ENCODE data around the gene ASAP2.

ASAP2 gene

GRCh38 chr2:9334761-9335160 is 128.1 kb downstream of the ASAP2 start:
- Histone ChIP-seq H3K9ac (no peak overlapping the region), H3K27ac (no peak overlapping the region)

GRCh38 chr2:9335322-9335832 is 128.8 kb downstream of the ASAP2 start:
- H2AFZ ChIP-seq (ENCODE audit: low read depth), result no peak overlapping the region
- TF ChIP-seq CTCF (conservative IDR thresholded peaks at IDR 0.05; ENCODE audit: low read depth, low read length), result no peak
- H3K4me2 ChIP-seq, result no peak overlapping the region
- no peaks in the 10 kb centered on the region for H3K36me3 ChIP-seq (ENCODE audit: insufficient read depth)
- H3K9ac ChIP-seq, result no peak overlapping the region
- H3K27ac ChIP-seq, result no peak overlapping the region
- H3K4me3 ChIP-seq (IDR thresholded peaks at IDR 0.05; ENCODE audit: insufficient read depth, low read depth, low read length), result no peak overlapping the region
- H3K27me3 ChIP-seq (ENCODE audit: insufficient read depth, low read depth), result no peaks in the 10 kb centered on the region
- no peaks in the 10 kb centered on the region for H4K20me1 ChIP-seq (ENCODE audit: insufficient read depth)
- no peaks in the 10 kb centered on the region for H3K79me2 ChIP-seq (ENCODE audit: insufficient read depth, low read depth)
- peaks cover 9% of the 10 kb centered on the region for H3K4me1 ChIP-seq (ENCODE audit: low read depth, poor library complexity, severe bottlenecking)

More at GRCh38 chr2:9334761-9335160, 128.1 kb downstream of the ASAP2 start:
- TF ChIP-seq CTCF (conservative IDR thresholded peaks at IDR 0.05; ENCODE audit: low read depth, low read length), result no peak
- Histone ChIP-seq H4K20me1 (ENCODE audit: insufficient read depth) (no peaks in the 10 kb centered on the region), H3K79me2 (ENCODE audit: insufficient read depth, low read depth) (no peaks in the 10 kb centered on the region), H3K36me3 (ENCODE audit: insufficient read depth) (no peaks in the 10 kb centered on the region), H3K27me3 (ENCODE audit: insufficient read depth, low read depth) (no peaks in the 10 kb centered on the region), H3K4me2 (no peak overlapping the region), H3K4me3 (IDR thresholded peaks at IDR 0.05; ENCODE audit: insufficient read depth, low read depth, low read length) (no peak overlapping the region), H3K4me1 (ENCODE audit: low read depth, poor library complexity, severe bottlenecking) (peaks cover 9% of the 10 kb centered on the region), H2AFZ (ENCODE audit: low read depth) (no peak overlapping the region)

GRCh38 chr2:9336241-9336575 is 129.6 kb downstream of the ASAP2 start:
- no peaks in the 10 kb centered on the region for H3K36me3 ChIP-seq (ENCODE audit: insufficient read depth)
- H3K4me3 ChIP-seq (IDR thresholded peaks at IDR 0.05; ENCODE audit: insufficient read depth, low read depth, low read length), result no peak overlapping the region
- H3K4me1 ChIP-seq (ENCODE audit: low read depth, poor library complexity, severe bottlenecking), result peaks cover 9% of the 10 kb centered on the region
- H3K79me2 ChIP-seq (ENCODE audit: insufficient read depth, low read depth), result no peaks in the 10 kb centered on the region
- H3K9ac ChIP-seq, result no peak overlapping the region
- no peaks in the 10 kb centered on the region for H3K27me3 ChIP-seq (ENCODE audit: insufficient read depth, low read depth)
- H3K4me2 ChIP-seq, result no peak overlapping the region
- H2AFZ ChIP-seq (ENCODE audit: low read depth), result no peak overlapping the region
- no peak overlapping the region for H3K27ac ChIP-seq
- no peak for TF ChIP-seq CTCF (conservative IDR thresholded peaks at IDR 0.05; ENCODE audit: low read depth, low read length)
- H4K20me1 ChIP-seq (ENCODE audit: insufficient read depth), result no peaks in the 10 kb centered on the region

GRCh38 chr2:9336576-9337314 is 130.1 kb downstream of the ASAP2 start:
- H3K9ac ChIP-seq, result no peak overlapping the region
- H3K79me2 ChIP-seq (ENCODE audit: insufficient read depth, low read depth), result no peaks in the 10 kb centered on the region
- H3K4me1 ChIP-seq (ENCODE audit: low read depth, poor library complexity, severe bottlenecking), result peaks cover 9% of the 10 kb centered on the region
- H3K4me3 ChIP-seq (IDR thresholded peaks at IDR 0.05; ENCODE audit: insufficient read depth, low read depth, low read length), result no peak overlapping the region
- TF ChIP-seq CTCF (conservative IDR thresholded peaks at IDR 0.05; ENCODE audit: low read depth, low read length), result no peak
- H3K4me2 ChIP-seq, result no peak overlapping the region
- no peak overlapping the region for H3K27ac ChIP-seq
- H3K27me3 ChIP-seq (ENCODE audit: insufficient read depth, low read depth), result no peaks in the 10 kb centered on the region
- no peak overlapping the region for H2AFZ ChIP-seq (ENCODE audit: low read depth)
- no peaks in the 10 kb centered on the region for H3K36me3 ChIP-seq (ENCODE audit: insufficient read depth)
- H4K20me1 ChIP-seq (ENCODE audit: insufficient read depth), result no peaks in the 10 kb centered on the region

Data from KMS-11 (cell line).